H1 (cell line): Measurements from ENCODE around the gene TOM1. TPM values are rescaled to one million over a fixed set of nuclear protein-coding genes. Genes with fewer than 3 reads are reported as not detected.

ENCODE experiments used
- CTCF ChIA-PET: fragments of 300-600 bp; sonication (Branson Sonifier 250); formaldehyde crosslinking; loops from one replicate; lab custom pipeline; 2021; ENCODE audit not compliant: partially characterized antibody; lab: Charles Lee
- POLR2A ChIA-PET: fragments of 300-600 bp; sonication (Branson Sonifier 250); formaldehyde crosslinking; loops from one replicate; lab custom pipeline; 2021; ENCODE audit warnings: inconsistent platforms; ENCODE audit not compliant: partially characterized antibody; lab: Charles Lee
- DNase-seq, 2 experiments: peaks; one replicate each; pipeline versions ENCODE4 v3.0.0 to v3.0.0-alpha.2; 2010 to 2022; ENCODE audit warnings: low spot score in 2 of 2, low read depth in 1 of 2, mixed read lengths in 1 of 2
- FAIRE-seq: peaks from 2 replicates; lab custom pipeline; 2011; peaks lifted over from hg19 to GRCh38; lab: Jason Lieb, UNC
- H2AFZ ChIP-seq: 2 replicates; pipeline ENCODE4 v1.8.1; 2012; ENCODE audit warnings: low read length, inconsistent platforms
- H2AK5ac ChIP-seq: 2 replicates; pipeline ENCODE4 v1.6.1; 2013; ENCODE audit warnings: low read depth, low read length
- H2BK120ac ChIP-seq: replicated peaks from 2 replicates; pipeline ENCODE3; 2013; ENCODE audit warnings: low read depth, low read length, inconsistent platforms
- H2BK12ac ChIP-seq: 2 replicates; pipeline ENCODE4 v1.6.1; 2013; ENCODE audit warnings: low read depth, low read length
- H2BK15ac ChIP-seq: 2 replicates; pipeline ENCODE4 v1.6.1; 2013; ENCODE audit warnings: low read length
- H2BK20ac ChIP-seq: 2 replicates; pipeline ENCODE4 v1.6.1; 2013; ENCODE audit warnings: low read length
- H2BK5ac ChIP-seq: 2 replicates; pipeline ENCODE4 v1.6.1; 2013; ENCODE audit warnings: low read depth, low read length
- H3K14ac ChIP-seq: 2 replicates; pipeline ENCODE4 v1.6.1; 2013; ENCODE audit warnings: inconsistent platforms; ENCODE audit not compliant: insufficient read length
- H3K18ac ChIP-seq: 2 replicates; pipeline ENCODE4 v1.6.1; 2013; ENCODE audit warnings: low read length; ENCODE audit errors: extremely low read depth
- H3K23ac ChIP-seq: 2 replicates; pipeline ENCODE4 v1.6.1; 2013; ENCODE audit warnings: inconsistent platforms; ENCODE audit not compliant: insufficient read length
- H3K23me2 ChIP-seq: 2 replicates; pipeline ENCODE4 v1.6.1; 2013; ENCODE audit warnings: low read depth, low read length
- H3K27ac ChIP-seq: 2 replicates; pipeline ENCODE4 v1.6.1; 2011; ENCODE audit warnings: low read depth, low read length, inconsistent platforms
- H3K27me3 ChIP-seq, 4 experiments: replicated peaks in 1 of 4; 1 replicate in 1 of 4; 2 replicates in 3 of 4; pipeline versions ENCODE4 v1.6.1 to v1.8.1; 2011 to 2013; ENCODE audit warnings: low read length in 3 of 4, mild to moderate bottlenecking in 3 of 4, inconsistent platforms in 2 of 4, mixed read lengths in 2 of 4, moderate library complexity in 1 of 4; ENCODE audit not compliant: control insufficient read depth in 3 of 4, insufficient read depth in 3 of 4; ENCODE audit errors: extremely low read depth in 1 of 4
- H3K36me3 ChIP-seq, 4 experiments: 2 replicates each; pipeline versions ENCODE4 v1.6.1 to v1.8.1; 2011 to 2013; ENCODE audit warnings: mild to moderate bottlenecking in 4 of 4, low read length in 3 of 4, moderate library complexity in 2 of 4, control low read depth in 1 of 4, inconsistent platforms in 1 of 4; ENCODE audit not compliant: insufficient read depth in 4 of 4, control insufficient read depth in 2 of 4
- H3K4ac ChIP-seq: replicated peaks from 2 replicates; pipeline ENCODE3; 2013; ENCODE audit warnings: low read length, low read depth, mixed read lengths, inconsistent platforms; ENCODE audit not compliant: insufficient read length
- H3K4me1 ChIP-seq, 4 experiments: replicated peaks in 1 of 4; 1 replicate in 1 of 4; 2 replicates in 3 of 4; pipeline versions ENCODE4 v1.6.1 to v1.8.1; 2011 to 2013; ENCODE audit warnings: low read length in 3 of 4, inconsistent platforms in 2 of 4, mixed read lengths in 1 of 4; ENCODE audit not compliant: insufficient read depth in 4 of 4, control insufficient read depth in 3 of 4
- H3K4me2 ChIP-seq, 2 experiments: 2 replicates each; pipeline versions ENCODE4 v1.6.1 to v1.8.1; 2011 to 2013; ENCODE audit warnings: low read depth in 2 of 2, low read length in 2 of 2, control low read depth in 1 of 2, inconsistent platforms in 1 of 2, mild to moderate bottlenecking in 1 of 2; ENCODE audit not compliant: insufficient read depth in 1 of 2
- H3K4me3 ChIP-seq, 4 experiments: fragments of 200-600, 300-600 bp in 1 of 4; sonication (generic), shearing (Covaris generic), sonication (Bioruptor Twin) in 1 of 4; 2 replicates each; pipeline versions ENCODE4 v1.5.1 to v1.8.1; 2011 to 2016; ENCODE audit warnings: low read length in 4 of 4, low read depth in 3 of 4, control low read depth in 2 of 4, inconsistent platforms in 2 of 4, mild to moderate bottlenecking in 2 of 4, mixed read lengths in 1 of 4, moderate library complexity in 1 of 4; ENCODE audit not compliant: insufficient read depth in 2 of 4; ENCODE audit errors: extremely low read depth in 1 of 4
- H3K56ac ChIP-seq: replicated peaks from 2 replicates; pipeline ENCODE3; 2013; ENCODE audit warnings: low read depth, mild to moderate bottlenecking, mixed read lengths, low read length, inconsistent platforms; ENCODE audit not compliant: insufficient read length
- H3K79me1 ChIP-seq: 2 replicates; pipeline ENCODE4 v1.6.1; 2013; ENCODE audit warnings: low read depth, low read length, control low read depth
- H3K79me2 ChIP-seq, 2 experiments: 2 replicates each; pipeline versions ENCODE4 v1.6.1 to v1.8.1; 2012 to 2013; ENCODE audit warnings: low read length in 2 of 2, mild to moderate bottlenecking in 2 of 2, inconsistent platforms in 1 of 2; ENCODE audit not compliant: insufficient read depth in 2 of 2, control insufficient read depth in 1 of 2
- H3K9ac ChIP-seq, 4 experiments: replicated peaks in 1 of 4; 1 replicate in 1 of 4; 2 replicates in 3 of 4; pipeline versions ENCODE4 v1.6.1 to v1.8.1; 2011 to 2013; ENCODE audit warnings: low read depth in 3 of 4, low read length in 3 of 4, control low read depth in 2 of 4, mild to moderate bottlenecking in 2 of 4, moderate library complexity in 2 of 4, inconsistent platforms in 1 of 4; ENCODE audit errors: extremely low read depth in 1 of 4
- H3K9me3 ChIP-seq, 2 experiments: 2 replicates each; pipeline versions ENCODE4 v1.6.1 to v1.8.1; 2012 to 2013; ENCODE audit warnings: mild to moderate bottlenecking in 2 of 2, moderate library complexity in 2 of 2, control low read depth in 1 of 2, inconsistent platforms in 1 of 2, low read depth in 1 of 2, low read length in 1 of 2, mixed read lengths in 1 of 2; ENCODE audit not compliant: insufficient read depth in 2 of 2
- H4K20me1 ChIP-seq, 2 experiments: replicated peaks in 1 of 2; 2 replicates each; pipeline versions ENCODE3 to v1.8.1; 2011 to 2013; ENCODE audit warnings: inconsistent platforms in 2 of 2, low read length in 2 of 2, mild to moderate bottlenecking in 1 of 2; ENCODE audit not compliant: insufficient read depth in 2 of 2, control insufficient read depth in 1 of 2
- H4K5ac ChIP-seq: 2 replicates; pipeline ENCODE4 v1.6.1; 2013; ENCODE audit warnings: low read length, low read depth, mixed read lengths, inconsistent platforms; ENCODE audit not compliant: insufficient read length
- H4K8ac ChIP-seq: 2 replicates; pipeline ENCODE4 v1.8.0; 2013; ENCODE audit warnings: mild to moderate bottlenecking, moderate library complexity, low read length, inconsistent platforms; ENCODE audit not compliant: insufficient read depth; ENCODE audit errors: extremely low read depth
- H4K91ac ChIP-seq: replicated peaks from 2 replicates; pipeline ENCODE3; 2013; ENCODE audit warnings: low read length, mixed read lengths, inconsistent platforms; ENCODE audit not compliant: insufficient read length
- BCL11A ChIP-seq, 2 experiments: IDR thresholded peaks; one replicate each; pipeline ENCODE4 v1.6.1; 2011; ENCODE audit warnings: low read depth in 2 of 2, low read length in 2 of 2, mild to moderate bottlenecking in 2 of 2
- CBX5 ChIP-seq: fragments of 300-800, 300-1000 bp; sonication (generic); IDR thresholded peaks from 2 replicates; pipeline ENCODE4 v1.7.1; 2016; ENCODE audit warnings: antibody characterized with exemption, low read length, low read depth
- CBX8 ChIP-seq: fragments of 300-800, 300-1000 bp; sonication (generic); IDR thresholded peaks from 2 replicates; pipeline ENCODE4 v1.7.1; 2016; ENCODE audit warnings: low read depth, low read length, borderline replicate concordance
- CHD1 ChIP-seq: IDR thresholded peaks from 2 replicates; pipeline ENCODE4 v1.6.1; 2012; ENCODE audit warnings: low read depth, low read length, improper control_type of control experiment
- GTF2F1 ChIP-seq: IDR thresholded peaks from 2 replicates; pipeline ENCODE4 v1.6.1; 2012; ENCODE audit warnings: low read depth, low read length, improper control_type of control experiment, borderline replicate concordance
- MAFK ChIP-seq: IDR thresholded peaks from 2 replicates; pipeline ENCODE4 v1.6.1; 2012; ENCODE audit warnings: low read depth, mild to moderate bottlenecking, improper control_type of control experiment, low read length
- POU5F1 ChIP-seq: IDR thresholded peaks from 2 replicates; pipeline ENCODE4 v1.6.1; 2011; ENCODE audit warnings: low read depth, mild to moderate bottlenecking, low read length, moderate library complexity
- RNF2 ChIP-seq: fragments of 200-900, 300-1000 bp; sonication (generic); IDR thresholded peaks from 2 replicates; pipeline ENCODE4 v1.7.1; 2016; ENCODE audit warnings: borderline replicate concordance, low read depth, mild to moderate bottlenecking, antibody characterized with exemption, low read length; ENCODE audit not compliant: poor library complexity, severe bottlenecking; ENCODE audit errors: missing control alignments
- RXRA ChIP-seq: IDR thresholded peaks from 2 replicates; pipeline ENCODE4 v1.6.1; 2011; ENCODE audit warnings: low read depth, mild to moderate bottlenecking, low read length, moderate library complexity; ENCODE audit not compliant: insufficient read depth
- SP2 ChIP-seq: IDR thresholded peaks from 2 replicates; pipeline ENCODE4 v1.6.1; 2012; ENCODE audit warnings: mild to moderate bottlenecking, low read length, inconsistent platforms
- YY1 ChIP-seq: IDR thresholded peaks from 2 replicates; pipeline ENCODE4 v1.6.1; 2011; ENCODE audit warnings: low read depth, mild to moderate bottlenecking, low read length
- WGBS, 2 experiments: shearing (Covaris generic) in 1 of 2; methylation state at CpG; one replicate each; pipeline versions ENCODE4 v1.1.6 to v1.1.7; 2013 to 2015; ENCODE audit warnings: low lambda C conversion rate in 2 of 2, mixed read lengths in 2 of 2, inconsistent platforms in 1 of 2, low coverage in 1 of 2, missing lambda C conversion rate in 1 of 2; ENCODE audit not compliant: insufficient replicate concordance in 2 of 2, insufficient coverage in 1 of 2, insufficient read length in 1 of 2; ENCODE audit errors: extremely low coverage in 1 of 2, missing lambda C conversion rate in 1 of 2; 5-methylcytosine and 5-hydroxymethylcytosine counted together
- polyA plus RNA-seq, 7 experiments: library from polyadenylated mRNA; depleted of rRNA in 3 of 7; stranded (reverse) in 5 of 7; unstranded in 2 of 7; fragments of >200 nt in 5 of 7; fragments of 200-250 nt in 2 of 7; gene quantifications; 1 replicate in 5 of 7; 2 replicates in 1 of 7; 4 replicates in 1 of 7; pipeline versions ENCODE4 v1.2.1 to v1.2.3, GENCODE V29; 2011 to 2013; ENCODE audit warnings: missing spikeins in 2 of 7, mixed read lengths in 2 of 7
- total RNA-seq: library from RNA; stranded (reverse); fragmentation: NEBNext Ultra II Directional; extraction: Animal tissue kit (Norgen Biotek cat#: 25700); gene quantifications from 2 replicates; pipeline ENCODE4 v1.2.1, GENCODE V29; 2021
- TF ChIP-seq, protein P1 (sequence below): IDR thresholded peaks from 2 replicates; pipeline ENCODE4 v1.6.1; 2012; ENCODE audit warnings: low read length, inconsistent platforms

The TOM1 gene
- total and polyA plus RNA-seq, 2 of the 8 experiments (the other 6 are each of a cell fraction or from before 2014, with no cell fraction given) = 25.1 to 39.2 TPM

DNA sequence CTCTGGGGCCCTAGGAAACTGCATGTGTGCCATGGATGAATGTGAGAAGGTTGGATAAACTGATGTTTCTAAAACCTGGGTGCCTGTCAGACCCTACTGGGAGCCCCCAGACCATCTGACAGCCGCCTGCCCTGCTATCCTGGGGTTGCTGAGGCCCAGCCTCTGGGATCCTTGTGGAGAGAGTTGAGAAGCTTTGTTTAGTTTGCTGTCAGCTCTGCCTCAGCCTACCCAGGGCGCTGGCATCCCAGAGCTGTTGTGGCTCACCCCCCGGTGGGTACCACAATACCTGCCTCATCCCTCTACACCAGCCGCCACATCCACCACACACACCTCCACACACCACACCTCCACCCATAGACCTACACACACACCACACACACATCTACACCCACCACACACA lies 42.7 kb downstream of the TOM1 start:
- no peak overlapping the region for H3K9ac ChIP-seq
- FAIRE-seq (no peak), DNase-seq (no peak)
- no peak overlapping the region for H2BK15ac ChIP-seq
- H2BK12ac ChIP-seq = no peak overlapping the region
- no peaks in the 10 kb centered on the region for H3K27me3 ChIP-seq
- H4K8ac ChIP-seq = no peak overlapping the region
- no peak overlapping the region for H4K5ac ChIP-seq
- no peak overlapping the region for H2BK5ac ChIP-seq
- ChIA-PET CTCF (interaction anchor here (1.9 kb wide), 1 partner anchor 9 kb away, joined by 8 read pairs; no protein-coding TSS in a partner anchor), POLR2A (interaction anchor here (1.5 kb wide), 1 partner anchor 14 kb away, joined by 5 read pairs; no protein-coding TSS in a partner anchor)
- H3K56ac ChIP-seq = peak overlapping the region; percentile 99
- H3K4me2 ChIP-seq = no peak overlapping the region
- no peaks in the 10 kb centered on the region for H3K9me3 ChIP-seq
- WGBS, 2 experiments = 86% methylated on average over 4 of the region's 4 CpGs; no CpG with 5 or more reads in 1 of the 2 experiments
- H3K23ac ChIP-seq = no peak overlapping the region
- peaks cover 0 to 14% (median 2%) of the 10 kb centered on the region in 4 experiments; a peak in 4 of 8 replicates for H3K36me3 ChIP-seq
- no peak overlapping the region for H2AFZ ChIP-seq
- no peak overlapping the region for H2BK120ac ChIP-seq
- H4K20me1 ChIP-seq = peaks cover 1 to 16% of the 10 kb centered on the region in 2 experiments
- no peak overlapping the region for H3K4me3 ChIP-seq
- no peak overlapping the region for H3K4ac ChIP-seq
- H3K14ac ChIP-seq = no peak overlapping the region
- peaks cover 15% of the 10 kb centered on the region for H3K23me2 ChIP-seq
- no peaks in the 10 kb centered on the region for H3K79me2 ChIP-seq
- H4K91ac ChIP-seq = no peak overlapping the region
- no peak overlapping the region for H3K18ac ChIP-seq
- no peak overlapping the region for H2BK20ac ChIP-seq
- H3K79me1 ChIP-seq = no peaks in the 10 kb centered on the region
- no peak overlapping the region for H2AK5ac ChIP-seq
- no peaks in the 10 kb centered on the region; a peak in 1 of 7 replicates for H3K4me1 ChIP-seq
- H3K27ac ChIP-seq = no peak overlapping the region
- no peak for TF ChIP-seq MAFK
- no peak for TF ChIP-seq BCL11A (IDR thresholded peaks at IDR 0.05; ENCODE audit: low read depth in 2 of 2, low read length in 2 of 2)
- TF ChIP-seq SP2 = no peak
- TF ChIP-seq CBX5 = no peak
- TF ChIP-seq CHD1 = no peak
- TF ChIP-seq YY1 = no peak
- no peak for TF ChIP-seq CBX8
- TF ChIP-seq, protein P1, sequence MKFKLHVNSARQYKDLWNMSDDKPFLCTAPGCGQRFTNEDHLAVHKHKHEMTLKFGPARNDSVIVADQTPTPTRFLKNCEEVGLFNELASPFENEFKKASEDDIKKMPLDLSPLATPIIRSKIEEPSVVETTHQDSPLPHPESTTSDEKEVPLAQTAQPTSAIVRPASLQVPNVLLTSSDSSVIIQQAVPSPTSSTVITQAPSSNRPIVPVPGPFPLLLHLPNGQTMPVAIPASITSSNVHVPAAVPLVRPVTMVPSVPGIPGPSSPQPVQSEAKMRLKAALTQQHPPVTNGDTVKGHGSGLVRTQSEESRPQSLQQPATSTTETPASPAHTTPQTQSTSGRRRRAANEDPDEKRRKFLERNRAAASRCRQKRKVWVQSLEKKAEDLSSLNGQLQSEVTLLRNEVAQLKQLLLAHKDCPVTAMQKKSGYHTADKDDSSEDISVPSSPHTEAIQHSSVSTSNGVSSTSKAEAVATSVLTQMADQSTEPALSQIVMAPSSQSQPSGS = no peak
- TF ChIP-seq POU5F1 = no peak
- no peak for TF ChIP-seq GTF2F1
- TF ChIP-seq RXRA = no peak
- TF ChIP-seq RNF2 = no peak
